Erythroblast (primary cell): ENCODE data around the gene KRTAP4-9.

Experiments used
- GATA1 ChIP-seq: IDR thresholded peaks from 2 replicates; pipeline ENCODE4 v1.6.1; 2011; ENCODE audit warnings: low read depth, mild to moderate bottlenecking, control low read depth, low read length, moderate library complexity
- POLR2A ChIP-seq: IDR thresholded peaks from 2 replicates; pipeline ENCODE4 v1.6.1; 2011; ENCODE audit warnings: mild to moderate bottlenecking, low read length

DNA sequence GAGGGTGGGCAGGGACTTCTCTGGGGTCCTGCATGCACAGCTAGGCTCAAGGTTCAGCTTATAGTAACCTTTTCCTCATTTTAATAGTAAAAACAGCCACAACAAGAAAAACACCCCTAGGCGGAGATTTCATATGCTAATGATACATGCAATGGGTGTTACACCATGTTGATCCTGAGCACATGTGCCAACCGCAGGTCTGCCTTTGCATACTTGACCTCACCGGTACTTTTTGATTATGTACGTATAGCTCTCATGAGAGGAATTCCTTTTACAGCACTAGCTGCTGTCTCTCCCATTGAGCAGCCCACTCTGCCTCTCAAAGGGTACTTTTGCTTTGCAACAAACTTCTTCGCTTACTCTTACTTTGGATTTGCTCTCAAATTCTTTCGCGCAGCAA, 9.1 kb upstream of the KRTAP4-9 start:
- TF ChIP-seq POLR2A (no peak), GATA1 (no peak)
